Activated naive CD4-positive, alpha-beta T cell treated with anti-CD3 and anti-CD28 coated beads, Interleukin-2, amount 10 ng/mL, durations not matched to agents 7 days and 5 days (primary cell): ENCODE measurements around the gene KMT2D.
A peak's percentile ranks its signal among the peaks of the same experiment; 100 is the strongest.
"Not testable (repeated sequence)": the region's sequence is repeated elsewhere in the genome, so short reads cannot be mapped to it uniquely, and the experiment has no call there.

Experiments
- CTCF ChIA-PET: fragments of 350-600 bp; sonication (Branson Sonifier 250); formaldehyde crosslinking; loops from one replicate; lab custom pipeline; 2021; ENCODE audit warnings: antibody characterized with exemption; lab: Charles Lee
- DNase-seq: peaks from one replicate; pipeline ENCODE4 v3.0.0-alpha.2; 2020
- H3K27ac Mint-ChIP-seq: one replicate; pipeline ENCODE4 v1.8.0; 2021; ENCODE audit warnings: mild to moderate bottlenecking, moderate library complexity, mixed read lengths
- H3K27me3 Mint-ChIP-seq: one replicate; pipeline ENCODE4 v1.8.0; 2021; ENCODE audit warnings: mild to moderate bottlenecking, mixed read lengths
- H3K36me3 Mint-ChIP-seq: one replicate; pipeline ENCODE4 v1.8.0; 2021; ENCODE audit warnings: mixed read lengths
- H3K4me1 Mint-ChIP-seq: one replicate; pipeline ENCODE4 v1.8.0; 2021; ENCODE audit warnings: mixed read lengths
- H3K4me3 Mint-ChIP-seq: one replicate; pipeline ENCODE4 v1.8.0; 2021; ENCODE audit warnings: mild to moderate bottlenecking, moderate library complexity, mixed read lengths
- H3K9me3 Mint-ChIP-seq: one replicate; pipeline ENCODE4 v1.8.0; 2021; ENCODE audit warnings: mixed read lengths

The KMT2D gene

DNA sequence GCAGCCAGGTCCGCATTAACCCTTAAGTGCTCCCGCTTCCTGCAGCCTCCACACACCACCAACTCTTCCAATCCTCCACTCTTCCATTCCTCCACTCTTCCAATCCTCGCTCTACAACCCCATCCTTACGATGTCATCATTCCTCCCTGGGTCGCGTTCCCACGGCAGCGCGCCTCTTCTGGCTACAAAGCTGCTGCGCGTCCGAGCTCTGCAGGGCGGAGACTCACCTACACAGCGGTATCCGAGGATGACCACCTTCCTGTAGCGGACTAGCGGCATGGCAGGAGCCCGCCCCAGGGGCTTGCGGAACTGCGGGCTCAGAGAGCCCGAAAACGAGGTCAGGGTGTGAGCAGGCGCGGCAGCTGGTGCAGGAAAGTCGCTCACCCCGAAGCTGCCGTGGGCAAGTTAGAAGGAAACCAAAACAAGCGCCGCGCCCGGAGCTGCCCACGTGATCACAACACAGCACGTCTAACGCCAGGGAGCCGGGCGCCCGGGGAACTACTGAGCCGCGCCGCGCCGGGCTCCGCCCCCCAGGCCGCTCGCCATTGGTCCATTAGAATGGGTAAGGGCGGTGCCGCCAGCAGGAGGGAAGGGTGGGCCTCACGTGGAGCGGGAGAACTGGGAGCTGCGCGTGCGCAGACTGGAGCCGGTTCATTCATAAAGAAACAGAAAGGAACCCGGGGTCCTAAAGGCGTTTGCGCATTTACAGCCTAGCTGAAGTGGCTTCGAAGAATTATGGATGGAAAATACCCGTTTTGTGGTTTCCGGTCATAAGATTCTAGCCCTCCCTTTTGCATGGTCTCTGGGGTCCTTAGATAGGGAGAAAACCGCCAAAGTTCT, 9.1 kb upstream of the KMT2D start, which contains the start of gene RHEBL1:
RHEBL1 (minus strand) TSS at position 473 of the 840 bp plus-strand sequence; CDS start at position 279, 194 bp downstream.
- H3K4me3 Mint-ChIP-seq: peak within 1 kb of the TSS; percentile 89
- CTCF ChIA-PET: interaction anchor here (0.6 to 12.3 kb wide), 14 partner anchors 9 to 166 kb away, joined by 3 to 162 read pairs (median 3); partner anchors contain the start of gene KMT2D
- H3K27ac Mint-ChIP-seq: peak within 1 kb of the TSS; percentile 90
- H3K36me3 Mint-ChIP-seq: peaks cover 9% of the 10 kb centered on the region
- no peaks in the 10 kb centered on the region for H3K9me3 Mint-ChIP-seq
- no peaks in the 10 kb centered on the region for H3K27me3 Mint-ChIP-seq
- H3K4me1 Mint-ChIP-seq: peaks cover 24% of the 10 kb centered on the region
- DNase-seq: peak; percentile 99

DNA sequence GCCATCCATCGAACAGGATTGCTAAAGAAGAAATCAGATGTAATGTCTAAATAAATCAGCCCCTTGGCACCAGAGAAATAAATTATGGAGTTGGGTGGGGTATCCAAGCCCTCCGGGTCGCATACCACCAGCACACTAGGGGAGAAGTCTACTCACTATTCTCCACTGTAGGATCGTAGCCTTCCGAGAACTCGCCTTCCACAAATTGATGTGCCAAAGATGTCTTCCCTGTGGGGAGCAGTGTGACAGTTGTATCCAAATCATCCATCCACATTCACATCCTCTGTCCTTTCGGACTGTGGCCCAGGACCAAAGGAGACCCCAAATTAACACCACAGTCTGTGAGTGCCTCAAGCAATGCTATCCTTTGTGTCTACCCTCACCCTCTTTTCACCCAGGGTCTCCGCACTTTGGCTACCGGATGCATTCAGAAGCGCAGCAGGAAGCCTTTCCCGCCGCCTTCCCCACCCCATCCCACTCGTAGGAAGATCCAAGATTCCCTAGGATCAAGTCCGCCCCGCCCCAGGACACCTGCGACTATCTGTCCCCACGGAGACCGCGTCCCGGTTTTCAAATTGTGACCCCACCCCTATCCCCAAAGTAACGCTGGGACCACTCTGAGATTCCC, 8.4 kb upstream of the KMT2D start:
- H3K4me3 Mint-ChIP-seq: peak overlapping the region; percentile 89
- H3K9me3 Mint-ChIP-seq: no peaks in the 10 kb centered on the region
- H3K27ac Mint-ChIP-seq: peak overlapping the region; percentile 90
- CTCF ChIA-PET: interaction anchor here (1.0 to 12.3 kb wide), 7 partner anchors 16 to 81 kb away, joined by 3 to 174 read pairs (median 4); partner anchors contain the start of gene DHH
- no peaks in the 10 kb centered on the region for H3K27me3 Mint-ChIP-seq
- no peak for DNase-seq
- H3K36me3 Mint-ChIP-seq: peaks cover 12% of the 10 kb centered on the region
- H3K4me1 Mint-ChIP-seq: peaks cover 26% of the 10 kb centered on the region

DNA sequence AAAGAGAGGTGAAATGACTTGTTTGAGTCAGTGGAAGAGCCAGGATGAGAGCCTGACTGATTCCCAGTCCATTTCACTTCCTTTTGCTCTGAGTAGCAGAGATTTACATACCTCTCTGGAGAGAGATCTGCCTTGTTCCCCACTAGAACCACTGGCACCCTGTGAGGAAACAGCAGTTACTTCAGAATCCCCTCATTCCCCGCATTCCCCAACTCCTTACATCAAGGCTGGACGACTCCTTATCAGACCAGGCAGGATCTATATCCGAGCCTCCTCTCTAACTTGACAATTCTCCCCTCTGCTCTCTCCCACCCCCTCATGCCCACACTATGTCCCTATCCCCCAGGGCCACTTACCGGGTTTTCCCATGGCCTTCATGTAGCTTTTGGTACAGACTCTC, 5.5 kb upstream of the KMT2D start:
- no peak for DNase-seq
- Mint-ChIP-seq H3K36me3 (peaks cover 15% of the 10 kb centered on the region), H3K9me3 (no peaks in the 10 kb centered on the region), H3K27ac (no peak overlapping the region), H3K4me3 (no peak overlapping the region), H3K4me1 (peaks cover 34% of the 10 kb centered on the region), H3K27me3 (no peaks in the 10 kb centered on the region)
- CTCF ChIA-PET: interaction anchor here (1.2 to 12.3 kb wide), 4 partner anchors 19 to 198 kb away, joined by 3 to 174 read pairs (median 87); partner anchors contain the start of gene DHH

DNA sequence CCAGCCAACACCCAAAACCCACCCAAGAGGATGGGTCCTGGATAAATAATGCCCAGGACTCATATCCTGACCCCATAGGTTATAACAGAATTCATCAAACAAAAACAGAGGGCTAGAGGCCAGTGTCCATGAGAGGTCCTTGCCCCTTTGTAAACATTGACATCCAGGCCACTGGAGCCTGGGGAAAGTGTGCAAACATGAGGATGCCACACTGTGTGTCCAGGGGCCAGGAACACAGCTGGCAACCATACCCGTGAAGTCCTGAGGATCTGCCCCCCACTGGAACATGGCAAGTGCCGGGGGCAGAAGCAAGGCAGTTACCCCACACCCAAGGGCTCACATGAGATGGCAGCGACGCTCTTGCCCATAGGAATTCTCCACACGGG, 4.2 kb upstream of the KMT2D start:
- H3K27me3 Mint-ChIP-seq: peaks cover 5% of the 10 kb centered on the region
- CTCF ChIA-PET: interaction anchor here (1.0 to 12.3 kb wide), 15 partner anchors 8 to 231 kb away, joined by 3 to 174 read pairs (median 6); partner anchors contain the start of genes DHH and PRPH
- no peak for DNase-seq
- no peaks in the 10 kb centered on the region for H3K9me3 Mint-ChIP-seq
- no peak overlapping the region for H3K4me3 Mint-ChIP-seq
- H3K36me3 Mint-ChIP-seq: peaks cover 15% of the 10 kb centered on the region
- H3K4me1 Mint-ChIP-seq: peaks cover 28% of the 10 kb centered on the region
- no peak overlapping the region for H3K27ac Mint-ChIP-seq

DNA sequence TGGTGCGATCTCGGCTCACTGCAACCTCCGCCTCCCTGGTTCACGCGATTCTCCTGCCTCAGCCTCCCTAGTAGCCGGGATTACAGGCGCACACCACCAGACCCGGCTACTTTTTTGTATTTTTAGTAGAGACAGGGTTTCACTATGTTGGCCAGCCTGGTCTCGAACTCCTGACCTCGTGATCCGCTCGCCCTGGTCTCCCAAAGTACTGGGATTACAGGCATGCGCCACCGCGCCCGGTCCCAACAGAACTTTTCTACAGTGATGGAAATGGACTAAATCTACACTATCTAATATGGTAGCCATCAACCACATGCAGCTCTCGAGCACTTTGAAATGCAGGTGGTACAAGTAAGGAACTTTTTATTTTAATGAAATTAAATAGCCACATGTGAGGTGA, 1.3 kb upstream of the KMT2D start:
- peaks cover 38% of the 10 kb centered on the region for H3K4me1 Mint-ChIP-seq
- peaks cover 17% of the 10 kb centered on the region for H3K36me3 Mint-ChIP-seq
- not testable (repeated sequence) for H3K27ac Mint-ChIP-seq, H3K27me3 Mint-ChIP-seq, H3K9me3 Mint-ChIP-seq, DNase-seq
- peak overlapping the region; percentile 93 for H3K4me3 Mint-ChIP-seq
- CTCF ChIA-PET: interaction anchor here (12.3 kb wide), 1 partner anchor 23 kb away, joined by 162 read pairs; no protein-coding TSS in a partner anchor

- H3K9me3 Mint-ChIP-seq: no peaks in the 10 kb centered on the region
- peaks cover 5% of the 10 kb centered on the region for H3K27me3 Mint-ChIP-seq
- H3K4me1 Mint-ChIP-seq: peaks cover 45% of the 10 kb centered on the region
- peak overlapping the region; percentile 93 for H3K4me3 Mint-ChIP-seq
- H3K36me3 Mint-ChIP-seq: peaks cover 17% of the 10 kb centered on the region
- CTCF ChIA-PET: interaction anchor here (0.5 to 12.3 kb wide), 2 partner anchors 16 to 23 kb away, joined by 3 to 162 read pairs; no protein-coding TSS in a partner anchor
- peak overlapping the region; percentile 93 for H3K27ac Mint-ChIP-seq
- DNase-seq: no peak
These were observed 610 bp upstream of the KMT2D start for GRCh38 chr12:49061157-49061650.

GRCh38 chr12:49059299-49060171, 1.1 kb downstream of the KMT2D start:
- CTCF ChIA-PET: interaction anchor here (0.7 to 3.0 kb wide), 5 partner anchors 10 to 40 kb away, joined by 3 to 18 read pairs (median 4); partner anchors contain the start of gene RHEBL1
- H3K9me3 Mint-ChIP-seq: no peaks in the 10 kb centered on the region
- H3K4me3 Mint-ChIP-seq: peak overlapping the region; percentile 92
- peak; percentile 46 for DNase-seq
- peak overlapping the region; percentile 88 for H3K27ac Mint-ChIP-seq
- peaks cover 5% of the 10 kb centered on the region for H3K27me3 Mint-ChIP-seq
- peaks cover 60% of the 10 kb centered on the region for H3K4me1 Mint-ChIP-seq
- H3K36me3 Mint-ChIP-seq: peaks cover 22% of the 10 kb centered on the region

GRCh38 chr12:49059045-49059298, 1.6 kb downstream of the KMT2D start:
- no peak for DNase-seq
- Mint-ChIP-seq H3K27ac (peak overlapping the region; percentile 88), H3K4me3 (peak overlapping the region; percentile 92), H3K36me3 (peaks cover 23% of the 10 kb centered on the region), H3K4me1 (peaks cover 58% of the 10 kb centered on the region), H3K27me3 (peaks cover 5% of the 10 kb centered on the region), H3K9me3 (no peaks in the 10 kb centered on the region)
- CTCF ChIA-PET: interaction anchor here (1.2 to 3.0 kb wide), 5 partner anchors 15 to 41 kb away, joined by 3 to 18 read pairs (median 5); no protein-coding TSS in a partner anchor

GRCh38 chr12:49058366-49059044, 2.1 kb downstream of the KMT2D start:
- peaks cover 56% of the 10 kb centered on the region for H3K4me1 Mint-ChIP-seq
- no peaks in the 10 kb centered on the region for H3K9me3 Mint-ChIP-seq
- H3K27ac Mint-ChIP-seq: peak overlapping the region; percentile 88
- peak overlapping the region; percentile 92 for H3K4me3 Mint-ChIP-seq
- DNase-seq: no peak
- peaks cover 5% of the 10 kb centered on the region for H3K27me3 Mint-ChIP-seq
- CTCF ChIA-PET: interaction anchor here (1.2 to 3.0 kb wide), 5 partner anchors 15 to 41 kb away, joined by 3 to 18 read pairs (median 5); no protein-coding TSS in a partner anchor
- peaks cover 24% of the 10 kb centered on the region for H3K36me3 Mint-ChIP-seq

- Mint-ChIP-seq H3K36me3 (peaks cover 31% of the 10 kb centered on the region), H3K9me3 (no peaks in the 10 kb centered on the region), H3K4me3 (peak overlapping the region; percentile 92), H3K4me1 (peaks cover 56% of the 10 kb centered on the region), H3K27me3 (peaks cover 5% of the 10 kb centered on the region), H3K27ac (peak overlapping the region; percentile 78)
- CTCF ChIA-PET: interaction anchor here (0.6 to 3.0 kb wide), 7 partner anchors 10 to 178 kb away, joined by 3 to 18 read pairs (median 3); no protein-coding TSS in a partner anchor
- DNase-seq: peak; percentile 36
These were observed 2.7 kb downstream of the KMT2D start for GRCh38 chr12:49057888-49058287.

DNA sequence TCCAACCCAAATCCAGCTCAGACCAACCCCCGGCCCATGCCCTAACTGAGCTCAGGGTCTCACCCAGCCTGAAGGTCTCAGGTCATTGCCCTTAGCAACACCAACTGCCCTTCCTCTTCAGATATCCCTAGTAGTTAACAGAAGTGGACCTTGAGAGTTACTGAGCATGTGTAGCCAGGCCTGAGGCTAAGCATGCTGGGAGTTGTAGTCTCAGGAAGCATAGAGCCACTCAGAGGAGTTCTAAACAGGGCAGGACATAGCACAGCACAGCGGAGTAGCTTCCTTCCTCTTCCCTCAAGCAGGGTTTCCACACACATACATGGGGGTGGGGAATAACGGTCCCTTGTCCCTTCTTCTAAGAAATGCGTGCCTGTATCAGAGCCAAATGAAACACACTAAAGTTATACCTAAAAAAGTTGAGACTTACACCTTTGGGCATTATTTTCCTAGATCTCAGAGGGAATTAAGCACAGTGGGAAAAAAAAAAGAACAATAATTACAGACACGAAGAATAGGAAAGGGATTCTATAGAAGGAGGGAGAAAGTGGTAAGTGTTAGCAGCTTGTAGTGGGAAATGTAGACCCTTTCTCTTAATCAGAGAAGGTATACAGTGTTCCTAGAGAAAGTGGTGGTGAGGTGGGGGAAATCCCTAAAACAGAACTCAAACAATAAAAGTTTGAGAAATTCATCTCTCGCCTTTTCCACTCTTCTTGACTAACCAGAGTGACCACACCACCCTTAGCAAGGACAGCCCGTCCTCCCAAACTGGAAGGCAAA, 4.4 kb downstream of the KMT2D start:
- Mint-ChIP-seq H3K4me3 (peak overlapping the region; percentile 92), H3K9me3 (no peaks in the 10 kb centered on the region), H3K27me3 (peaks cover 5% of the 10 kb centered on the region), H3K4me1 (peaks cover 48% of the 10 kb centered on the region), H3K36me3 (peaks cover 46% of the 10 kb centered on the region), H3K27ac (peak overlapping the region; percentile 56)
- CTCF ChIA-PET: interaction anchor here (0.9 to 2.7 kb wide), 6 partner anchors 8 to 42 kb away, joined by 3 to 10 read pairs (median 6); no protein-coding TSS in a partner anchor
- DNase-seq: peak; percentile 72

GRCh38 chr12:49055092-49055491, 5.5 kb downstream of the KMT2D start:
- H3K4me3 Mint-ChIP-seq: no peak overlapping the region
- H3K9me3 Mint-ChIP-seq: no peaks in the 10 kb centered on the region
- no peak overlapping the region for H3K27ac Mint-ChIP-seq
- CTCF ChIA-PET: interaction anchor here (0.8 to 2.7 kb wide), 4 partner anchors 9 to 33 kb away, joined by 3 to 10 read pairs (median 7); partner anchors contain the start of gene RHEBL1
- DNase-seq: no peak
- no peaks in the 10 kb centered on the region for H3K27me3 Mint-ChIP-seq
- peaks cover 45% of the 10 kb centered on the region for H3K4me1 Mint-ChIP-seq
- peaks cover 54% of the 10 kb centered on the region for H3K36me3 Mint-ChIP-seq
